Measurements from ENCODE around the gene LCN2.
A peak's percentile ranks its signal among the peaks of the same experiment; 100 is the strongest.
"Not testable (repeated sequence)": the region's sequence is repeated elsewhere in the genome, so short reads cannot be mapped to it uniquely, and the experiment has no call there.

The LCN2 gene

DNA sequence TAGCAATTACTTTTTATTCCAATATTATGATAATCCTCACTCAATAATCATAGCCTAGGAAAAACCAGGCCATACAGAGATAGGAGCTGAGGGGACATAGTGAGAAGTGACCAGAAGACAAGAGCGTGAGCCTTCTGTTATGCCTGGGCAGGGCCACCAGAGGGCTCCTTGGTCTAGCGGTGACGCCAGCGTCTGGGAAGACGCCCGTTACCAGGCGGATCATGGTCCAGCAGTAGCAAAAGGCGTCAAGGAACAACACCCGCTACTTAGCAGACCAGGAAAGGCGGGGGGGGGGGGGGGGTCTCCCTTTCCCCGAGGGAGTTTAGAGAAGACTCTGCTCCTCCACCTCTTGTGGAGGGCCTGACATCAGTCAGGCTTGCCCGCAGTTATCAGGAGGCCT is 32.2 kb downstream of the LCN2 start:
- H3K9me3 Mint-ChIP-seq, H3K4me1 Mint-ChIP-seq, H3K27me3 Mint-ChIP-seq, ATAC-seq, H3K27ac Mint-ChIP-seq, H3K4me3 Mint-ChIP-seq: not testable (repeated sequence)
- H3K36me3 Mint-ChIP-seq, result peaks cover 52% of the 10 kb centered on the region

DNA sequence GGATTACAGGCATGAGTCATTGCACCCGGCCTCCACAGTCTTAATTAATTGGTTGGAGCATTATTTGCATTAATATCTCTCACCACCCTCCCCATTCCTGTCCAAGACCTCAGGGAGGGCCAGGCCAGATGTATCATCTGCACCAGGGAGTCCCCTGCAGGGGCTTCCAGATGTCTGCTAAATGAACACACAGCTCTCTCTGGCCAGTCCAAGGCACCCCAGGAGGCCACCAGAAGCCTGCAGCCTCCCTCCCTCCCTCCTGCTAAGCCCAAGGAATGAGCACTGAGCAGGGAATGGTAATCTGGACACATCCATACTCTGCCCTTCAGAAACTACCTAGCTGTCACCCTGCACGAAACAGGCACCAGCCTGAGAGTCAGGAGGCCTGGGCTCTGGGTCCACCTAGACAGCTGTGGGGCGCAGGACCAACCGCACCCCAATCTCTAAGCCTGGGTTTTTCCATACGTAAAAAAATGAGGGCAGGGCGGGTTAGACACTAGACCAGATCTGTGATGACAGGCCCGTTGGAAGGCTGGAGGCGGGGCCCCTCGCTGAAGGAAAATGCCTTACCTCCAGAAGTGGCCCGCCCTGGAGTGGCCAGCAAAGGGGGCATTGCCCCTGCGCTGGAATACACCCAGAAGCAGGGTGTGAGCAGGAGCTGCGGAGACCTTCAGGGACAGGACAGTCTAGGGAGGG is 33.8 kb downstream of the LCN2 start:
- Mint-ChIP-seq H3K9me3 (no peaks in the 10 kb centered on the region), H3K27me3 (no peaks in the 10 kb centered on the region), H3K27ac (no peak overlapping the region), H3K4me3 (no peak overlapping the region), H3K4me1 (peaks cover 12% of the 10 kb centered on the region), H3K36me3 (peaks cover 55% of the 10 kb centered on the region)
- ATAC-seq, result no peak

DNA sequence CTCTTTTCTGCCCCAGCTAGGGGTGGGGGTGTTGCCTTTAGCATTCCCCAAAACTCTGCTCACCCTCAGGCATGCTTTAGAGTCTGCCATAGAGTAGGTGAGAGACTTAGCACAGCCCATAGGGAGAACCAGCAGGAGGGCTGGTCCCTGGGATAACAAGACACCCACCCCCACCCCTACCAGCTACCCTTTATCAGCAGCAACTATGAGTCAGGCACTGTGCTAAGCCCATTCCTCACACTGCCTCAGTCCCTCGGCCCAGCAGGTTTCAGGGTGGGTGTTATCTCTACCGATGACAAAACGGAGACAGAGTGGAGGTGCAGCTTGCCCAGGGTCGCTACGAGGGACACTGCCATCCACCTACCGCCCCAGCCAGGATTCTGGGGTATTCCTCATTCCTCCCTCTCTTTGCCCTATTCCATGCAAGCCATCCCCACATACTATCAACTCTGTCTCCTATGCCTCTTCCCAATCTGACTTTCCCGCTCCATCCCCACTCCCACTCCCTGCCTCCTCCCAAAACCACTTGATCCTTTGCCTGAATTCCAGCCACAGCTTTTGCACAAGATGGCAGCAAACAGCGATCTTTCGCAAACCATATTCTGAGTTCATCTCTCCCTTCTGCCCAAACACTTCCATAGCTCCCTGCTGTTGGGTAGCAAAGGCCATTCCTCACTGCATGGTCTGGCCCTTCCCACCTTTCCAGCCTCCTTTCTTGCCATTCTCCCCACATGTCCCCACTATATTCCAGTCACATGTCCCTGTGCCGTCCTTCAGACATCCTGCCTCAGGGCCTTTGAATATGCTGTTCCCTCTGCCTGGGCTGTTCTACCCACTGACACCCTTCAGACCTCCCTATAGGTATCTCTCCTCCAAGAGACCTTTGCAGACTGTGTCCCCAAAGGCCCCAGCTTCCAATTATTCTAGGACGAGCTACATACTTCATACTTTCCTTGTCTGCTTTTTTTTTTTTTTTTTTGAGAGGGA is 37.0 kb downstream of the LCN2 start:
- no peak overlapping the region for H3K27ac Mint-ChIP-seq
- H3K36me3 Mint-ChIP-seq, result peaks cover 45% of the 10 kb centered on the region
- H3K9me3 Mint-ChIP-seq, result no peaks in the 10 kb centered on the region
- H3K4me3 Mint-ChIP-seq, result no peak overlapping the region
- ATAC-seq, result no peak
- H3K27me3 Mint-ChIP-seq, result no peaks in the 10 kb centered on the region
- H3K4me1 Mint-ChIP-seq, result peaks cover 30% of the 10 kb centered on the region

DNA sequence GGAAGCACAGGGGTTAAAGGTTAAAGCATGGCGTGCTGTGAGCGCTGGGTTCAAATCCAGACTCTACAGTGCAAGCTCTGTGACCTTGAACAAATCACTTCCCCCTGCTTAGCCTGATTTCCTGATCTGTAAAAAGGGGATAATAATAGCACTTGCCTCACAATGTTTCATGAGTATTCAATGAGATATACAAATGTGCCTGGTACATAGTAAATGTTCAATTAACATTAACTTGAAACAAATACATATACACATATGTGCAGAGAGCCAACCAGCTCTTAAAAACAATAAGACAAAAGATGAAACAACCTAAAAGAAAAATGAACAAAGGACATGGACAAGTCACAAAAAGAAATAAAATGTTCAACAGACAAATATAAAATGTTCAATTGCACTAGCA is 38.1 kb downstream of the LCN2 start:
- Mint-ChIP-seq H3K27ac (no peak overlapping the region), H3K4me1 (peaks cover 38% of the 10 kb centered on the region), H3K9me3 (no peaks in the 10 kb centered on the region), H3K4me3 (no peak overlapping the region), H3K27me3 (no peaks in the 10 kb centered on the region), H3K36me3 (peaks cover 38% of the 10 kb centered on the region)
- ATAC-seq, result no peak

DNA sequence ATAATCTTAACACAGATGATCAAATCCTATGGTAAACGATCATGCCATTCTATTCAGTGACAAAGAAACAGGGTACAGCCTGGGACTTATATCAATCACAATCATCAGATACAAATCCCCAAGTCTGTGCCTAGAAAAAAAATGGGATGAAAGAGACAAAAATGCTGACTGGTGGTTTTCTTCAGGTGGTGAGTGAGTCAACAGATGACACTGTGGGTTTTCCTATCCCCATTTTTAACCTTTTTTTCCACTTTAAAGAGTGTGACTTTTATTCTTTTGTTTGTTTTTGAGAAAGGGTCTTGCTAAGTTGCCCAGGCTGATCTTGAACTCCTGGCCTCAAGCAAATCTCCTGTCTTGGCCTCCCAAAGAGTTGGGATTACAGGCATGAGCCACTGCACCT is 39.0 kb downstream of the LCN2 start:
- Mint-ChIP-seq H3K27me3 (no peaks in the 10 kb centered on the region), H3K36me3 (peaks cover 34% of the 10 kb centered on the region), H3K4me1 (peaks cover 43% of the 10 kb centered on the region), H3K27ac (no peak overlapping the region), H3K4me3 (no peak overlapping the region), H3K9me3 (no peaks in the 10 kb centered on the region)
- ATAC-seq, result no peak

DNA sequence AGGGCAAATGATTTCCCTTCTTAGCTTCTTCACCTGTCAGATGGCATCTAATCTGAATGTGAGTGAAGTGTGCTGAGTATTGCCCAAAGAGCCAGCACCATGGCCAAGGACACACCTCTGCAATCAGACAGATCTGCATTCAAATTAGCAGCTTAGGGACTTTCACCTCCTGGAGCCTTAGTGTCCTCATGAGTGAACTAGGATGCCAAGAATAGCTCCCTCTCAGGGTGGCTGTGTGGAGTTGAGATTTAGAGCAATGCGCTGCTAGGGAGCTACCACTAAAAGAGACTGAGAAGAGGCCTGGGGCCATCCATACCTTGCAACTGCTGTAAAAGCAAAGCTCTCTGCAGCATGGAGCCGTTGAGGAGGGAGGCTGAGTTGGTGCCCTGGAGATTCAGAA is 40.8 kb downstream of the LCN2 start:
- Mint-ChIP-seq H3K27me3 (no peaks in the 10 kb centered on the region), H3K4me3 (peak overlapping the region; percentile 95), H3K36me3 (peaks cover 34% of the 10 kb centered on the region), H3K9me3 (no peaks in the 10 kb centered on the region), H3K4me1 (peaks cover 43% of the 10 kb centered on the region), H3K27ac (peak overlapping the region; percentile 94)
- no peak for ATAC-seq

DNA sequence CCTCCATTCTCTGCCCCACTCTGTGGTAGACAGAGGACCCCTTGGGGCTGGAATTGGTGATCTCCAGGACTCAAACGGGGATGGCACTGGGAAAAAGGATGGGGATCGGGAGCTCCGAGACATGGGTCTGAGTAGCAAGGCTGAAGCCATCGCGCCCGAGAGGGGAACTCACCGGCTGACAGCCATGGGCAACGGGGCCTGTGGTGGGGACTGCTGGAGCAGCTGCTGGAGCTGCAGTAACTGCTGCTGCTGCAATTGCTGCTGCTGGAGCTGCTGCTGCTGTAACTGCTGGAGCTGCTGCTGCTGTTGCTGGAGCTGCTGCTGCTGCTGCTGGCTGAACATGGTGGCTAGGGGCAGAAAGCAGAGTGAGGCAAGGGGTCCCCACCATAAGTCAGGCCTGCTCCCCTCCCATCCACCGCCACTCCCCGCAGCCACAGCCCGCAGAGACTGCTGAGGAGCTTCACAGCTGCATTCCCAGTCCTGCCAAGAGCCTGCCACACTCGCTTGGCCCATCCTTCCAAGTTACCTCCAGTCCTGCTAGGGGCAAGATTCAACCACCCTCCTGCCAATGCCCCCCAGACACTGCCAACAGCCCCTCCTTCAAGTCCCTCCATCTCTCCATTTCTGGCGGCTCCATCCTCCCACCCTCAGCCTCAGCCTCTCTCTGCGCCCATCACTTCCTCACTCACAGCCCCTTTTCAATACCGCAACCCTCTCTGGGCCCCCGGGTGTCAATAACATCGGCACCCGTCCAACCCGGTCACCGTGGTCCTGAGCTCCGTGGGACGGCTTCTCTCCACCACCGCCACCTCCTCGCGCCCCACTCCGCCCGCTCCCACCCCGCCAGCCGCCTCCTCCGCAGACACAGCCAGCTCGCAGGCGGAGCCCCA is 41.5 kb downstream of the LCN2 start:
- no peak for ATAC-seq
- Mint-ChIP-seq H3K4me3 (peak overlapping the region; percentile 95), H3K27me3 (no peaks in the 10 kb centered on the region), H3K9me3 (no peaks in the 10 kb centered on the region), H3K4me1 (peaks cover 43% of the 10 kb centered on the region), H3K36me3 (peaks cover 34% of the 10 kb centered on the region), H3K27ac (peak overlapping the region; percentile 94)

DNA sequence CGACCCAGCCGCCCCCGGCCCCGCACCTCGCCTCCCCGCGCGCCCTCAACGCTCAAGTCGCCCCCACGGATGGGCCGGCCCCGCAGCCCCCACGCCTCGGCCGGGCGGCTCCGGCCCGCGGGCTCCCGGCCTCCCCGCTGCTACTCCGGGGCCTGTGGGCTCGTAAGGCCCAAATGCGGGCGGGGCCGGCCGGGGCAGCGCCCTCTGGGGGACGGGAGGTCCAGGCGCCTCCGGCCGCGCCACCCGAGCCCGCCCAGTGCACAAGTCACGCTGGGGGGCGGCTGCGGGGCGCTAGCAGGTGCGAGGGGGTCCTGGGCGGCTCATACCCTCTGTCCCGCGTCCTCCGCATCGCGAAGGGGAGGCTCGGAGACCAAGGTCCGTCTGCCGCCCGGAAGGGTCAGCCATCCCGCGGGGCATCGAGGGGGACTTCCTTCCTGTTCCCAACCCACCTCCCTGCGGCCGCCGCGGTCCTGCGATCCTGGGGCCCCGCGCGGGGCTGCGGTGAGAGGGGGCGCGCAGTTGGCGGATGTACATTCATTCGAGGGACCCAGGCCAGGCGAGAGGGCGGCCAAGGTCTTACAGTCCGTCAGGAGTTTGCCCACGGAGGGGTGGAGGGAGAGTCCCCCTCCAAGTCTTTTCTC is 42.3 kb downstream of the LCN2 start, which contains the start of gene CIZ1:
Gene CIZ1, minus strand, starts transcription at position 167 of the 641 bp plus-strand sequence. CDS start 715 bp downstream, outside the sequence.
- peak within 1 kb of the TSS; percentile 95 for H3K4me3 Mint-ChIP-seq
- ATAC-seq, result peak; percentile 95
- peaks cover 39% of the 10 kb centered on the region for H3K4me1 Mint-ChIP-seq
- peak within 1 kb of the TSS; percentile 94 for H3K27ac Mint-ChIP-seq
- H3K36me3 Mint-ChIP-seq, result peaks cover 29% of the 10 kb centered on the region
- no peaks in the 10 kb centered on the region for H3K9me3 Mint-ChIP-seq
- no peaks in the 10 kb centered on the region for H3K27me3 Mint-ChIP-seq

DNA sequence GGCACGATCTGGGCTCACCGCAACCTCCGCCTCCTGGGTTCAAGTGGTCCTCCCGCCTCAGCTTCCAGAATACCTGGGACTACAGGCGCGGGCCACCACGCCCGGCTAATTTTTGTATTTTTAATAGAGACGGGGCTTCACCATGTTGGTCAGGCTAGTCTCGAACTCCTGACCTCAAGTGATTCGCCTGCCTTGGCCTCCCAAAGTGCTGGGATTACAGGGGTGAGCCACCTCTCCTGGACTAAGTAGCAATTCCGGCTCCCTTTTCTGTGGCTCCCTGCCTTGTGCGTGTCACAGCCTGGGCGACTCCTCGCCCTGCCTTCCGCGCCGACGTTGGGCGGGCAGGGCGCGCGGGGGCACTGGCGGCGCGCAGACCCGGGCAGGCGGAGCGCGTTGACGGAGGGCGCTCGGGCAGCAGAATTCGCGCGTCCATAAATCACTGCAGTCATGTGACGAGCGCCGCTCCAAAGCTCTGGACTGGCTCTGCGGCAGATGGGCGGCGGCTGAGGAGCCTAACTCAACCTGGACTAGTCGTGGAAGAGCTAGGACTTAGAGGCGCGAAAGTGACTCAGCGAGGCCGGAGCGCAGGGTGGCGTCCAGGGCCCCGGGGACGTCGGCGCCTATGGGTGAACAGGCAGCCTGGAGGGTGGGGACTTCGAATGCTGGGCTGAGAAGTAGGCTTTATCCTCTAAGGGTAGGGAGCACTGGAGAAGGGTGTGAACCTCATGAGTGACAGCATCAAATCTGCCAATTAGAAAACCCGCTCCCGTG is 43.5 kb downstream of the LCN2 start:
- peak; percentile 87 for ATAC-seq
- Mint-ChIP-seq H3K9me3 (no peaks in the 10 kb centered on the region), H3K4me1 (peaks cover 33% of the 10 kb centered on the region)

DNA sequence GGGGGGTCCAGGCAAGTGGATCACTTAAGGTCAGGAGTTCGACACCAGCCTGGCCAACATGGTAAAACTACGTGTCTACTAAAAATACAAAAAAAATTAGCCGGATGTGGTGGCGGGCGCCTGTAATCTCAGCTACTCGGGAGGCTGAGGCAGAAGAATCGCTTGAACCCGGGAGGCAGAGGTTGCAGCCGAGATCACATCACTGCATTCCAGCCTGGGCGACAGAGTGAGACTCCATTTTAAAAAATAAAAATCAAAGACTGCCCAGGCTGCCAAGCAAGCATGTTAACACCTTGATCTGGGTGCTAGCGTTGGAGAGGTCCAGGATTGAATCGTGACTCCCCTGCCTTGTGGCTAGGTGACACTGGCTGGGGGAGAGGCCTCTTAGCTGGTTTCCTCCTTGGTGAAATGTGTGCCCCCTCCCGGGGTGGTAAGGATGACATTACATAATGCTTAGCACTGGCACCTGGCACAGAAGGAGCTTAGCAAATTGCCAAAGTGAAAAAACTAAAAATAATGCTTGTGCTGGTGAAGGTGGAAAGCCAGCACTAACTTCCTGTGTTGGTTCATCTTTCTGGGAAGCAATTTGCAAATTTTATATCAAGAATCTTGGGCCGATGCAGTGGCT is 44.3 kb downstream of the LCN2 start:
- H3K27me3 Mint-ChIP-seq, result no peaks in the 10 kb centered on the region
- no peak overlapping the region for H3K4me3 Mint-ChIP-seq
- H3K9me3 Mint-ChIP-seq, result no peaks in the 10 kb centered on the region
- H3K4me1 Mint-ChIP-seq, result peaks cover 29% of the 10 kb centered on the region
- H3K27ac Mint-ChIP-seq, result peak overlapping the region; percentile 94
- no peak for ATAC-seq
- H3K36me3 Mint-ChIP-seq, result peaks cover 14% of the 10 kb centered on the region

More for the DNA sequence above, 43.5 kb downstream of the LCN2 start:
- peak overlapping the region; percentile 95 for H3K4me3 Mint-ChIP-seq
- H3K27ac Mint-ChIP-seq, result peak overlapping the region; percentile 94
- peaks cover 22% of the 10 kb centered on the region for H3K36me3 Mint-ChIP-seq
- no peaks in the 10 kb centered on the region for H3K27me3 Mint-ChIP-seq

DNA sequence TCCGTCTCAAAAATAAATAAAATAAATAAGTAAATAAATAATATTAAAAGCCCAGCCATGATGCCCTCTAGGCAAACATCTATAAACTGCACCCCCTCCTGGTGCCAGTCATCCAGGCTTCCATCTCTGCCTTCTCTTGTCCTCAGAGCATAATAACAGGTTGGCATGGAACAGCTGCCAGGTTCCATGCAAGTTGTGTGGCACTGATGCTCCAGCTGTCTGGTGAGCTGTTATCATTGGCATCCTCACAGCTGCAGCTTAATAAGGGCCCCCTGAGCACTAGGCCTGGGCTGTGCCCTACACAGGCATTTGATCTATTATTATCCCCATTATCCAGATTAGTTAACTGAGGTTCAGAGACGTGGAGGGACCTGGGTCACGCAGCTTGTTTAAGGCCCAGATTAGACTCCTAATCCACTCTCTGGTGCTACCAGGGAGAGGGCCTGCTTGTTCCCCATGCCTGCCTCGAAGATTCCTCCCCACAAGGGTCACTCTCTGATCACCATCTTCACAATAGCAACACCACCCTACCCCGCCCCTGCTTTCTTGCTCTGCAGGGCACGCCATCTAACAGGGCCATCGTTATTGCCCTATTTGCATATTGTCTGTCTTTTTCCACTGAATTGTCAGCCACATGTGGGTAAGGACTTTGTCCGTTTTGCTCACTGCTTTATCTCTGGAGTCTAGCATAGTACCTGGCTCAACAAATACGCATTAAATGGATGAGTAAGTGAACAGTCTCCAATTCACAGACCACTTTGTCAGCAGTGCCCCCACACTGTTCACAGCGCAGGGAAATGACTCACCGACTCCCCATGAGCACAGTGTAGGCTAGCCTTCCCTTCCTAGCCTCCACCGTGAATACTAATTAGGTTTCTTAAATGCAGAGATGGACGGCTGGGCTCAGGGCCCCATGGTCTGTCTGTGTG is 52.5 kb downstream of the LCN2 start:
- H3K27ac Mint-ChIP-seq, result no peak overlapping the region
- H3K4me3 Mint-ChIP-seq, result no peak overlapping the region
- peaks cover 16% of the 10 kb centered on the region for H3K4me1 Mint-ChIP-seq
- no peaks in the 10 kb centered on the region for H3K36me3 Mint-ChIP-seq
- H3K27me3 Mint-ChIP-seq, result peaks cover 30% of the 10 kb centered on the region
- no peak for ATAC-seq
- H3K9me3 Mint-ChIP-seq, result no peaks in the 10 kb centered on the region

DNA sequence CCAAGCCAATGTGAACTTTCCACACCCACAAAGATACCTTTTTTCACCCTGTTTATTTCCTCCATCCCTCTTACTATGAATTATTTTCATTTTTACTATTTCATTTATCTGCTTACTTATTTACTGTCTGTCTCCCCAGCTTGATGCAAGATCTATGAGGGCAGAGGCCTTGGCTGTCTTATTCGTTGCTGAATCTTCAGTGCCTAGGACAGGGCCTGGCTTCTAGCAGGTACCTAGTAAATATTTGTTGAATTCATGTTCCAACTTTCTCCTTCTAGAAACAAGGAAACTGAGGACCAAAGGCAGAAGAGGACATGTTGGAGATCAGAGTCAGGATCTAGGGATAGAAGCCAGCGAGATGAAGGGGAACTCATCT is 53.4 kb downstream of the LCN2 start:
- Mint-ChIP-seq H3K4me3 (peak overlapping the region; percentile 71), H3K4me1 (peaks cover 16% of the 10 kb centered on the region), H3K27me3 (peaks cover 38% of the 10 kb centered on the region), H3K9me3 (no peaks in the 10 kb centered on the region), H3K36me3 (no peaks in the 10 kb centered on the region), H3K27ac (no peak overlapping the region)
- ATAC-seq, result no peak
